Measurements from ENCODE around the gene MGP. TPM values are rescaled to one million over a fixed set of nuclear protein-coding genes. Genes with fewer than 3 reads are reported as not detected.

The MGP gene
- total RNA-seq, 4 donors from 2014 or later, result 136 to 2,566 (median 1,232) TPM

DNA sequence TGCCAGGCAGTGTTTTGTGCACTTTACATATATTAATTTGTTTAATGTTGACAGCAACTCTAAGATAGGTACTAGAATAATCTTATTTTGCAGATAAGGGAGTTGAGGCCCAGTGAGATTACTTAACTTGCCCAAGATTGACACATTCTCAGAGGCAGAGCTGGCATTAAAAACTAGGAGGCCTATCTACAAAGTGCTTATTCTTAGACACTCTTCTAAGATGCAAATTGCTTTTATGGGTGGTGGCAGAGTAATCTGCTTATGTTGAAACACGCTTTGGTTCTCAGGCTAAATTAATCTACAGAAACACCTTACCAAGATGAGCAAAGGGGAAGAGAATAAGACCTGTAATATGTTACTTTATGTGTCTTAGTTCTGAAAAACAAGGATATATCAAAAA is 7.2 kb downstream of the MGP start:
- intact Hi-C loops (cut with DNase I; ENCODE audit: low total_unique reads), result no loop called here
- TF ChIP-seq, protein P1, sequence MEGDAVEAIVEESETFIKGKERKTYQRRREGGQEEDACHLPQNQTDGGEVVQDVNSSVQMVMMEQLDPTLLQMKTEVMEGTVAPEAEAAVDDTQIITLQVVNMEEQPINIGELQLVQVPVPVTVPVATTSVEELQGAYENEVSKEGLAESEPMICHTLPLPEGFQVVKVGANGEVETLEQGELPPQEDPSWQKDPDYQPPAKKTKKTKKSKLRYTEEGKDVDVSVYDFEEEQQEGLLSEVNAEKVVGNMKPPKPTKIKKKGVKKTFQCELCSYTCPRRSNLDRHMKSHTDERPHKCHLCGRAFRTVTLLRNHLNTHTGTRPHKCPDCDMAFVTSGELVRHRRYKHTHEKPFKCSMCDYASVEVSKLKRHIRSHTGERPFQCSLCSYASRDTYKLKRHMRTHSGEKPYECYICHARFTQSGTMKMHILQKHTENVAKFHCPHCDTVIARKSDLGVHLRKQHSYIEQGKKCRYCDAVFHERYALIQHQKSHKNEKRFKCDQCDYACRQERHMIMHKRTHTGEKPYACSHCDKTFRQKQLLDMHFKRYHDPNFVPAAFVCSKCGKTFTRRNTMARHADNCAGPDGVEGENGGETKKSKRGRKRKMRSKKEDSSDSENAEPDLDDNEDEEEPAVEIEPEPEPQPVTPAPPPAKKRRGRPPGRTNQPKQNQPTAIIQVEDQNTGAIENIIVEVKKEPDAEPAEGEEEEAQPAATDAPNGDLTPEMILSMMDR (IDR thresholded peaks at IDR 0.05), result no peak
- no peak for TF ChIP-seq POLR2A (IDR thresholded peaks at IDR 0.05)

DNA sequence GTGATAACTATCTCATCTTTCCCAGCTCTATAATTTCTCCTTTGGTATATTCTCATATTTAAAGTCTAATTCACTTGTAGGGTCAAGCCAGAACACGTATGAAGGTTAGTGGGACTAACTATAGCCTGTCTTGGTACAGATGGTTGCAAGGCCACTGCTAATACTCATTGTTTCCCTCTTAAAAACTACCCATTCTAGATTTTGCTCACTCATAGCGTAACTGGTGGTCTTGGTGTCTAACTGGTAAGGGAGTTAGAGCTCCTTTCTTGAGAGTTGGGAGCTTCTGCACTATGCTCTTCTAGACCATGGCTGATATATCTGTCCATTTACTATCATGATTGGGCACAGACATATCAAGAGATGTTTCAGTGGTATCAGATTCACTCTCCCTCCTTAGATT is 8.8 kb downstream of the MGP start:
- H3K4me1 ChIP-seq, result no peaks in the 10 kb centered on the region
- no peaks in the 10 kb centered on the region for H3K27me3 ChIP-seq
- intact Hi-C loops (cut with DNase I; ENCODE audit: low total_unique reads), result no loop called here
- TF ChIP-seq, protein P1 (IDR thresholded peaks at IDR 0.05), result no peak
- no peak for TF ChIP-seq POLR2A (IDR thresholded peaks at IDR 0.05)
- DNase-seq, result no peak
- H3K27ac ChIP-seq, result no peak overlapping the region
- no peak overlapping the region for H3K4me3 ChIP-seq
- H3K36me3 ChIP-seq, result no peaks in the 10 kb centered on the region
- no peaks in the 10 kb centered on the region for H3K9me3 ChIP-seq

More for the DNA sequence above, 7.2 kb downstream of the MGP start:
- no peaks in the 10 kb centered on the region for H3K4me1 ChIP-seq
- no peak for DNase-seq
- H3K27ac ChIP-seq, result no peak overlapping the region
- no peaks in the 10 kb centered on the region for H3K27me3 ChIP-seq
- no peaks in the 10 kb centered on the region for H3K36me3 ChIP-seq
- no peaks in the 10 kb centered on the region for H3K9me3 ChIP-seq
- H3K4me3 ChIP-seq, result no peak overlapping the region

- no peaks in the 10 kb centered on the region for H3K9me3 ChIP-seq
- no peak for DNase-seq
- H3K36me3 ChIP-seq, result no peaks in the 10 kb centered on the region
- no peak overlapping the region for H3K27ac ChIP-seq
- H3K4me3 ChIP-seq, result no peak overlapping the region
- H3K27me3 ChIP-seq, result no peaks in the 10 kb centered on the region
- no peak for TF ChIP-seq POLR2A (IDR thresholded peaks at IDR 0.05)
- TF ChIP-seq, protein P1 (IDR thresholded peaks at IDR 0.05), result no peak
- no peaks in the 10 kb centered on the region for H3K4me1 ChIP-seq
- intact Hi-C loops (cut with DNase I; ENCODE audit: low total_unique reads), result no loop called here
Measured at GRCh38 chr12:14874882-14875281, 10.8 kb downstream of the MGP start.

GRCh38 chr12:14873440-14874185 is 12.0 kb downstream of the MGP start:
- TF ChIP-seq, protein P1 (IDR thresholded peaks at IDR 0.05), result no peak
- TF ChIP-seq POLR2A (IDR thresholded peaks at IDR 0.05), result no peak
- no peak overlapping the region for H3K4me3 ChIP-seq
- no peaks in the 10 kb centered on the region for H3K36me3 ChIP-seq
- no peak for DNase-seq
- no peaks in the 10 kb centered on the region for H3K4me1 ChIP-seq
- no peak overlapping the region for H3K27ac ChIP-seq
- no peaks in the 10 kb centered on the region for H3K27me3 ChIP-seq
- H3K9me3 ChIP-seq, result no peaks in the 10 kb centered on the region
- intact Hi-C loops (cut with DNase I; ENCODE audit: low total_unique reads), result no loop called here

DNA sequence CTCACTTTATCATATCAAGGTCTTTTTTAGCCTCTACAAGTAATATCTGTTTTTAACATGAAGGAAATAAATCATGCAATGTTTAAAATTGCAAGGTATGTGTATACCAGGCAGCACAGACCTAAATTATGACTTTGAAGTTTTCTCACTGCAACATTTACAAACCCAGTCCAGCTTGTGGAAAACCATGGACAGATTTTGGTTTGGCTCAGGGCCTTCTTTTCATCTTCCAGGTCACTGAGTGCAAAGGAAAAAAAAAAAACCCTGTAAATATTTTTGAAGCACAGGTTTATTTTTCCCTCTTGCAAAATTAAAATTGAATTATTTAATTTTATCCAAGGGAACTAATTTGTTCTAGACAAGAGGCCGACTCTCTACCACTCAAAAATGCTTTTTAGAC is 13.8 kb downstream of the MGP start:
- H3K27me3 ChIP-seq, result no peaks in the 10 kb centered on the region
- no peaks in the 10 kb centered on the region for H3K36me3 ChIP-seq
- no peak overlapping the region for H3K4me3 ChIP-seq
- no peak overlapping the region for H3K27ac ChIP-seq
- intact Hi-C loops (cut with DNase I; ENCODE audit: low total_unique reads), result no loop called here
- no peaks in the 10 kb centered on the region for H3K9me3 ChIP-seq
- no peak for TF ChIP-seq POLR2A (IDR thresholded peaks at IDR 0.05)
- TF ChIP-seq, protein P1 (IDR thresholded peaks at IDR 0.05), result no peak
- DNase-seq, result no peak
- no peaks in the 10 kb centered on the region for H3K4me1 ChIP-seq
